GM19238 (cell line): Measurements from ENCODE around the gene CDSN.

ENCODE experiments used
- DNase-seq: peaks from one replicate; pipeline ENCODE4 v3.0.0; 2011; ENCODE audit warnings: low spot score; ENCODE audit not compliant: insufficient read length

Gene CDSN

DNA sequence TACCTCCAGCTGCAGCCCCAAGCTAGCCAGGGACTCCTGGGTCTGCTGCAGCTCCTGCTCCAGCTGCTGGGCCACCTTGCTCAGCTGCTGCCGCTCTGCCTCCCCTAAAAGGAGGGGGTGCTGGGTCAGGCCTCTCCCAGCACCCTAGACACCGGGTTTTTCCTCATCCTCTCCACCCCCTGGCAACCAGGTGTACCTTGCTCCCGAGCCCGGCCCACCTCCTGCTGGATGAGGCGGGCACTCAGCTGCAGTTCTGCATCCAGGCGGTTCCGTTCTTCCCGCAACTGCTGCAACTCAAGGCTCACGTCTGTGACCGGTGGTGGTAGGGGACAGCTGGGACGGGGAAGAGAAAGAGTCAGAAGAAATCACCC lies 24.7 kb upstream of the CDSN start:
- DNase-seq: no peak

GRCh38 chr6:31144296-31144969 lies 24.2 kb upstream of the CDSN start:
- DNase-seq: no peak

DNA sequence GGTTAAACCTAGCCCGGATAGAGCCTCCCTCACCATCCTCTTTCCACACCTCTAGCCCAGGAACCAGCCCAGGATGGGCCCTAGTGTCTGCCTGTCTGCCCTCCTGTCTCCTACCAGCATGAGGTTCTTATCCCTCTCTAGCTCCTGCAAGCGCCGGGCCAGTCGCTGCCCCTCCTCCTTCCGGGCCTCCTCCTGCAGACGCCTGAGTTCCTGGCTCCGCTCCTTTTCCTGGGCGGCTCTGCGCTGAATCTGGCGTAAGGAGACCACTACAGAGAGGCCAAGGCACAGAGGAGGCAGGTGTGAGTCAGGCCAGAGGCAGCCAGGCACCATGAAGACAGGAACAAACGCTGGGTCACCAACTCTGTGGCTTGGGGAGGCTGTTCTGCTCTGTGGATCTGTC lies 22.9 kb upstream of the CDSN start:
- no peak for DNase-seq

GRCh38 chr6:31142361-31142761 lies 22.1 kb upstream of the CDSN start:
- no peak for DNase-seq

- DNase-seq: no peak
Measured at GRCh38 chr6:31140643-31141042, 20.4 kb upstream of the CDSN start.

GRCh38 chr6:31139599-31139998 lies 19.4 kb upstream of the CDSN start:
- no peak for DNase-seq

GRCh38 chr6:31138982-31139381 lies 18.7 kb upstream of the CDSN start, which contains the start of gene PSORS1C2:
TSS of gene PSORS1C2 (minus strand) at chr6:31139066. CDS start at chr6:31139026, 40 bp downstream.
- no peak for DNase-seq

DNA sequence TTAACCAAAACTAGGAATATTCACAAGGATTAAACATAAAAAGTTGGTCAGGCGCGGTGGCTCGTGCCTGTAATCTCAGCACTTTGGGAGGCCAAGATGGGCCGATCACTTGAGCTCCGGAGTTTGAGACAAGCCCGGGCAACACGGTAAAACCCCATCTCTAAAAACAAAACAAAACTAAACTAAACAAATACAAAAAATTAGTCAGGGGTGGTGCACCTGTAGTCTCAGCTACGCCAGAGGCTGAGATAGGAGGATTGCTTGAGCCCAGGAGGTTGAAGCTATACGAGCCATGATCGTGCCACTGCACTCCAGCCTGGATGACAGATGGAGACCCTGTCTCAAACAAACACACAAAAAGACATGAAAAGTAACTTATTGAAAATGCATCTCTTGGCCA lies 15.5 kb upstream of the CDSN start:
- DNase-seq: no peak

GRCh38 chr6:31132806-31133205 lies 12.6 kb upstream of the CDSN start:
- no peak for DNase-seq

DNA sequence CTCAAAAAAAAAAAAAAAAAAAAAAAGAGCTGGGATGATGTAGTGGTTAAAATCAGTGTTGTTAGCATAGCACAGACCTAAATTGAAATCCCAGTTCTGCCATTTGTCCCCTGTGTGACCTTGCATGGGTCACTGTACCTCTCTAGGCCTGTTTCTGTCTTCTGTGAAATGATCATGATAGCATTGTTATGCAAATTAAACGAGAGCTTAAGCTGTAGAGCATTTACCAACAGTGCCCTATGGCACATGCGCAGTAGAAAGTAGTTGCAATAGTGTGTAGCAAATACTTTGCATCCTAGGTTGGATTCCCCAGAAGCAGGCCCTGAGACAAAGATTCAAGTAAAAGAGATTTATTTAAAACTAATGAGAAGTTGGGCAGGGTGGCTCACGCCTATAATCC lies 11.3 kb upstream of the CDSN start:
- DNase-seq: no peak

- DNase-seq: no peak
Measured at GRCh38 chr6:31130751-31131150, 10.5 kb upstream of the CDSN start.

DNA sequence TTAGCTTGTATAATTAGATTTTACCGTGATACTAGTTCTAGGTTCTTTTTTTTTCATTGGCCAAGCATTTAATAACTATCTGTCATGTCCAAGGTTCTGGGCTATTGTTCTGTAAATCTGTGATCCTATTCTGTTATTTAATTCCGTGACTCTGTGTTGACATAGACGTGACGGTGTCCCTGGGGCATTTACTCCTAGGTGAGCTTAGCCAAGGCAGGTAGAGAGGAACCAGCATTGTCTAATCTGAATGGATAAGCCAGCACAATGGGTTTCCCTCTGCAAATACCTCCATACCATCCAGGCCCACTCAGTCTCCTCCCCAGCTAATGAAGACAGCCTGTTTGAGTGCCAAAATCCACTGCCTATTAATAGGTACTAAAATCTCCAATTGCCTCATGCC lies 8.9 kb upstream of the CDSN start:
- DNase-seq: no peak

GRCh38 chr6:31128093-31128676 lies 7.9 kb upstream of the CDSN start:
- peak; percentile 70 for DNase-seq

DNA sequence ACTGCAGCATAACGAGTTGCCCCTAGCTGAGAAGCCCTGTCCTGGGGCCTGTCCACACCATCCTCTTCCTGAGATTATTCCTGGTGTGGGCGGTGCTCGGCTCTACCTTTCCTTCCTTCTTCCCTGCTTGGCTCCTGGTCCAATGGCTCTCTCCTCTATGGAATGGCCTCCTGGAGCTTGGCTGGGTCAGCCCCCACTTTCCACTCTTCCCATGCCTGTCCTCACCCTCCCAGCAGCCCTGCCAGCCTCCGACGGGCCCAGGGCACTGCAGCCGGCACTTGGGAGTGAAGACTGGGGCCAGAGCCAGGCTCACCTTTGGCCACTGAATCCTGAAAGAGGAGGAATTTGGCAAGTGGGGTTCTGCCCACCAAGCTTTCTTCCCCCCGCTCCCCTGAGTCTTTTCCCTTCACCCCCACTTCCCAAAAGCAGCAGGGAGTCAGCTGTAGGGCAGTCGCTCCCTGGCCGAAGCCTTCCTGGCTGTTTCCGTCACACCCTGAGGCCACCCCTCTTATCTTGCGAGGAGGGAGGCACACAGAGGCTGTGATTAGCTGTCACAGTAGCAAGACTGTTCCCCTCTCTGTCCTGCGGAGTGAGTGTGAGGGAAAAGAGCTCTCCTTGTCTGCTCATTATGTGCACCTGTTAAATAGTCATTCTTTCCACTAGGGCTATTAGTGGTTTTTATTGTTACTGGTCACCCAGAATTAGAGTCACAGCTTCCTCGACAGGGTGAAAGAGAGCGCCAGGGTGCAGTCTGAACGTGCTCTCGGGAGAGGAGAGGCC lies 6.3 kb upstream of the CDSN start:
- no peak for DNase-seq

DNA sequence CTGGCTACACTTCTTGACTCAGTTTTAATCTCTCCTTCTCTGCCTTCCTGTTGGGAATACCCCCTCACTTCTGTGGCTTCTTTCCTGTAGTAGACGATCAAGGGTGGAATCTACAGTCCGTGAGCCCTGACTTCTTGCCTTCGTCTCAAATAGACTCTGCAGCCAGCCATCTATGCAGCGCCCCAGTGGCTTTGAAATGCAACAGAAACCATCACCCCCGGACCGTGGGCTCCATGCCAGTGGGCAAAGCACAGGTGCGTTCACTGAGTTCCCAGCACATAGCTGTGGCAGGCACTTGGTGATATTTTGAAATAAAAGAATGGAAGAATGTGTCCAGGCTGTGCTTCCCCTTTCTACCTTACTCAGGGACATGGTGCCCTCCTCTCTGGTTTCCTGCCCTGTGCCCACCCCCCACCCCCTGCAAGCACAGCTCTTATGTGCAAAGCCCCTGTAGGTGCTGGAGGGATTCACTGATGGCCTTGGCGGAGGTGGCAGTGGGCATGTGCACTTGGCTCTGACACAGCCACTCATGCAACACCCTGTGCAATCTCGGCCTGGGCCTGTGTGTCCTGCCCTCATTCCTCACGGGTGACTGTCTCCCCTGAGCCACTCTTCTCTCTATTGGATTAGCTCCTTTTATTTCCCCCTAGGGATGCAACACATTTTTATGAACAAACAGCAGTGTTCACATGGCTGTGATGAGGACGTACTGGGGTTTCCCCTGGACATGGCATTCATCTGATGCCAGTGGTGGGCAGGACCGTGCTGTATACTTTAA lies 5.5 kb upstream of the CDSN start:
- no peak for DNase-seq

- no peak for DNase-seq
Measured at GRCh38 chr6:31125162-31125561, 4.9 kb upstream of the CDSN start.

DNA sequence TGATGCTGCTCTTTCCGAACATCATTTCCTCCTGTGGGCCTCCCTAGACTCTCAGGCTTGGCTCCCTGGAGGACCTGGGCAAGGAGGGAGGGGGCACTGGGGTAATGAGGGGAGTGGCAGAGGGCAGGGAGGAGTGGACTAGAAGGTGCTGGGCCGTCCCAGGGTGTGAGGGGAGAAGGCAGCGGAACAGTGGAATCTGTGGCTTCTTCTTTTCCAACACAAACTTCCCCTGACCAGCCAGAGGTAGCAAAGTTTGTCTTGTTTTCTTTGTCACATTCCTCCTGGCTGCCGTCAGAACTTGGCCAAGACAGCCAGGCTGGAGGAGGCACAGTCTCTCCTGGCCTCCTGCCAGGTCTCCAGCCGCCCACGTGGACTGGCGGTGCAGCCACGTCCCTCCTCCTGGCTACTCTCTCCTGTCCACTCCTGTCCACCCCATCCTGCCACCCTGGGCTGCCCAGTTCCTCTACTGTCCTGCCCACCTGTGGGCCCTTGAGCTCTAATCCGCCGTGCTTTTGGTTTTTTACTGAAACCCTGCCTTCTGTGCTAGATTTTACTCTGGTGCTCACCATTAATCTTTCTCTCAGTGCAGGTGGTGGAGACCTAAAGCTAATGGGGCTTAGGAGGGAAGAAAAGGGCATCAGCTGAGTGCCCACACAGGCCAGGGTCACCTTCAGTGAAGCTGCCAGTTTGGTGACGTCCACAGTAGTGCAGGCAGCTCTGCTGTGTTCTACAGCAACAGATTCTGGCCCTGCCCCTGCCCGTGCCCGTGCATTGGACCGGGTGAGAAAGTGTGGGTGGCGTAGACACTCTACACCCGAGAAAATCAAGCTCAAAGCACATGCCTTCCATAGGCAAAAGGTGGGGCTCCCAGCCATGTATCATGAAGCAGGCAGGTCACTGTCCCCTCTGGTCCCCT lies 2.8 kb upstream of the CDSN start:
- DNase-seq: no peak

DNA sequence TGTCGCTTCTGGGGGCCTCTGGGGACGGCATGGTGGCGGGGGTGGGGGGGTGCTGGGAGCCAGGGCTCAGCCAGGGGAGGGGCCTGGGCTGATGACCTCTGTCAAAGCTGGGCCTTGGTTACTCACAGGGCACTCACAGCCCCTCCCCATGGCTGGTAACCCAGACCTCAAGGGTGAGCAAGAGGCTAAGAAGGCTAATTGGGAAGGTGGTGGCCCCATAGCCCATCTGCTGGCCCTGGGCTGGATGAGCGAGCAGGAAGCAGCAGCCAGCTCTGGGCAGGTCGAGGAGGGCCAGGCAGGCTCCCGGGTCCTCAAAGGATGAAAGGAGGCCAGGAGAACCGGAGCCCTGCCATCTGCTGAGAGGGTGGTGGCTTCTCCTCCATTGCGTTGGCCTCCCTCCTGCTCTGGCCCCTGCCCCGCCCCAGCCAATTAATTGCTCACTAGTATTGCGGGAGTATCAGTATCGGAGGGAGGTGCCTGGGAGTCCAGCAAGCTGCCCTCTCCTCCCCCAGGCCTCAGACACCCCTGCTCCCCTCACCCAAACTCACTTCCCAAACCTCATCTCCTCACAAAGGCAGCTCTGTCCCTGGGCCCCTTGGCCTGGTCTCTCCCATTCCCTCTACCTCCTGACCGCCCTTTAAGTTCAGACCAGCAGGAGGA lies 1.0 kb upstream of the CDSN start:
- no peak for DNase-seq

GRCh38 chr6:31118178-31118577 lies 2.1 kb downstream of the CDSN start:
- no peak for DNase-seq

- no peak for DNase-seq
Measured at GRCh38 chr6:31116661-31117385, 3.4 kb downstream of the CDSN start.
